Activated T-cell treated with anti-CD3 and anti-CD28 coated beads for 1 hour (primary cell): ENCODE results near the gene RGS4.

Experiments used
- DNase-seq: peaks from one replicate; pipeline ENCODE4 v3.0.0-alpha.2; 2020; ENCODE audit warnings: low read depth

Gene RGS4

DNA sequence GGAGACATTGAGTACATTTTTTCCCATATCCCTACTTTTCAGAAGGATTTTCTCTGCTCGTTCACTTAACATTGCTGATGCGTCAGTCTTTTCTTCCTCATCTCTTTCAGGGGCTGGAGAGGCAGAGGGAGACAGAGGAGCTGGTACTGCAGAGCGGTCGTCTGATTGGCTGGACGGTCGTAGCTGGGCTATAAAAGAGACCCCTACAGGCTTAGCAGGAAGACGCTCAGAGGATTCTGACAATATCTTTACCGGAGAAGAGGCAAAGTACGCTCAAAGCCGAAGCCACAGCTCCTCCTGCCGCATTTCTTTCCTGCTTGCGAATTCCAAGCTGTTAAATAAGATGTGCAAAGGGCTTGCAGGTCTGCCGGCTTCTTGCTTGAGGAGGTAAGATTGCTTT lies at the start of gene RGS4:
Gene RGS4 (plus strand): TSS at position 220 of the 400 bp plus-strand sequence. CDS start 124 bp downstream, at position 344.
- no peak for DNase-seq

DNA sequence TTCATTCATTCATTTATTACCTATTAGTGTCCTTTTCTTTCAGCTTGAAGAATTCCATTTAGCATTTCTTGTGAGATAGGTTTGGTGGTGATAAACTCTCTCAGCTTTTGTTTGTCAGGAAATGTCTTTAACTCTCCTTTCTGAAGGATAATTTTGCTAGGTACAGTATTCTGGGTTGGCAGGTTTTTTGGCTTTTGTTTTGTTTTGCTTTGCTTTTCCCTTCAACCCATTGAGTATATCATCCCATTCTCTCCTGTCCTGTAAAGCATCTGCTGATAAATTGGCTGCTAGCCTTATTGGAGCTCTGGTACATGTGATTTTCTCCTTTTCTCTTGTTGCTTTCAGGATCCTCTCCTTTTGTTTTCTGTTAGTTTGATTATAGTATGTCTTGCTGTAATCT lies 47.0 kb upstream of the RGS4 start:
- DNase-seq = no peak

DNA sequence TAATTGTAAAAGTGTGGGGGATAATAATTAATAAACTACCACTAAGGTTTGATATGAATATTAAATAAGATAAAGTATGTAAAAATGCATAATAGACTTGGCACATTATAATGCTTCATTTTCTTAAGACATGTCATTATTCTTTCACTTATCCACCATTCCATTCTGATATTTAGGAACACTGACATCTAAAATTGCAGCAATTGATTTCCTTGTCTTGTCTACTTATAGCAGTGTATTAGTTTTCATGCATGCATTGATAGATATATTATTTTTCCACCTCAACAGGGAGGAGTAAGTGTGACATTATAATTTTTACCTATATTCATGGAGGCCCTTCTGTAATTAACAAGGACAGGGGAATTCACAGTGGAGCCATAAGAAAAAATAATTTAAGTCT lies 41.6 kb upstream of the RGS4 start:
- no peak for DNase-seq

DNA sequence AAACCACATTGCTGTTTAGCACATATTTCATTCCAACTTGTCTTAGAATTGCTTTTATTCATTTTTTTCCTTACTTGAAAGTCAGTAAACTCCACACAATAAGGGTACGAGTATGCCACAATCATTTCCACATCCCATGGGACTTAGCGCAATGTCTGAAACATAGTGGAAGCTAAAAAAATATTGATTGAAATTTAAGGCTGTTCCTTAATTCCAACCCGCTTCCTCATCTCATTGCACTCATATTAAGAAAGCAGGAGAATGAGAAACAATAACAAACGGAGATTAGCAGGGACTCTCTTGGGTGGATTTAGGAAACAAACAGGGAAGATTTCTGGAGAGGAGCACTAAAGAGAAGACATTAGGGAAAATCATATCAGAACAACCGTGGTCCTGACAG lies 39.3 kb upstream of the RGS4 start:
- no peak for DNase-seq

DNA sequence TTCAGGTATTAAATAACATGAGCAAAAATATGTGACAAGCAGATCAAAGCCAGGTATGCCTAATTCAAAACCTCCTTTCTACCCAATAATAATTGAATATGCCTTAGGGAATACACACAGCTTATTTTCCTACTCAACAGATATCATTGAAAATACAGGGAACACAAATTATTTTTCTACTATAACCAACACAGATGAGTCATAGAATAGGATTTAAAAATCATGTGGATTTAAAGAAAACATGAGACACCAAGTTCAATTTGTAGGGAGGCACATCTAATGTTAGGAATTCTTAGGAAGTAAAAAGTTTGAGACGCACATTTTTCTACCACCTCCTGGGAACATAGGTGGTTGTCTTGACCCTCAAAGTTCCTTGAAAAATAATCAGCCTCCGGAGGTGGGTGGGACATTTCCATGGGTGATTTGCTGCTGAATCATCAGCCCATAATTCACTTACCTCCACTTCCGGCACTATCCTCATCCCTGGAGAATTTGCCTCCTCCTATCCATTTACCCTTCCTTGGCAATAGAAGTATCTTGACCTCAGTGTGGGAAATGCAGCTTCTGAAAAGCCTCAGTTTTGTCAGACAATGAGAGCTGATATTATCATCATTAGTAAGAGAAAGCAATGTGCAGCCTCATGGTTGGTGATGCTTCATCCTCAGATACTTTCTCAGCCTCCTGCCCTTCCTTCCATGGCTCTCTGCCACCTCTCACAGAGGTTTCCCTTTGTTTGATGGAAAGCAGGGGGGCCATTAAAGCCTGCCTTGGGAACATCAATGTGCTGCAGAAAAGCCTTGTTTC lies 33.5 kb upstream of the RGS4 start:
- no peak for DNase-seq

DNA sequence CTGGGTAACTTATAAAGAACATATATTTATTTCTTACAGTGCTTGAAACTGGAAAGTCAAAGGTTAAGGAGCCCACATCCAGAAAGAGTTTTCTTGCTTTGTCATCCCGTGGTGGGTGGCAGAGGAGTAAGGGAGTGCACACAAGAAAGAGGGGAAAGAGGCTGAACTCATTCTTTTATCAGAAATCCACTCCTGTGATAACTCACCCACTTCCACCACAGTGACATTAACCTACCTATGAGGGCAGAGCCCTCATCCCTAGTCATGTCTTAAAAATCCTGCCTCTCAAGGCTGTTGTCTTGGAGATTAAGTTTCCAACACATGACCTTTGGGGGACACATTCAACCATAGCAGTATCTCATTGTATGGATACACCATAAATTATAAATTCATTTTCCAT lies 32.5 kb upstream of the RGS4 start:
- no peak for DNase-seq

DNA sequence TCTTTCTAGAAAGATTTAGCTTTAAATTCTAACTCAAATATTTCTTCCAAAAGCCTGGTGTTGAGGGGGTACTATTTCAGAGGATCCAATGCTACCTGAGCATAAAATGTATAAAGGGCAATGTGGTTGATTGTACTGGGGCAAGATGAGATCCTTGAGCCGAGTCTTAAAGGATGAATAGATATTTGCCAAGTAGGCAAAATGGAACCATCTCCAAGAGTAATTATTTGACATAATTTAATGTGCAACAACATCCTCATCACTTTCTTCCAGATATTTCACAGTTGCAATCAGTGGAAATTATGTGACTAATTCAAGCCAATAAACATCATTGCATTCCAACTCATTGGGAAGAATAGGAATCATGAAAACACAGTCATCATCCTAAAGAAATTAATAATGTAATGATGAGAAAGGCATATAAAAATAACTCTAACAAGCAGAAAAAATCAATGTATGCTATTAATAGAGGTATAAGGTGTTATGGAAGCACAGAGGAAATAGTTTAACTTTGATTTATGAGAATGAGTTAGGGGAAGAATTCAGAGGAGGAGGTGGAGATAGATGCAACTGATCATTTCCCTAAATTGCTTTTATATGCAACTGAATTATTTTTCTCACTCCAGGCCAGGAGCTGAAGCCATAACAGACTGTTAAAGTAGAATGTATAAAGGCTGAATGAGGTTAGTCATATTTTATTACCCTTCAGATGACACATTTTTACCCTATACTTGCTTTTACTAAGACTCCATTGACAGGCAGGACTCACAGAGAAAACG lies 30.0 kb upstream of the RGS4 start:
- no peak for DNase-seq

DNA sequence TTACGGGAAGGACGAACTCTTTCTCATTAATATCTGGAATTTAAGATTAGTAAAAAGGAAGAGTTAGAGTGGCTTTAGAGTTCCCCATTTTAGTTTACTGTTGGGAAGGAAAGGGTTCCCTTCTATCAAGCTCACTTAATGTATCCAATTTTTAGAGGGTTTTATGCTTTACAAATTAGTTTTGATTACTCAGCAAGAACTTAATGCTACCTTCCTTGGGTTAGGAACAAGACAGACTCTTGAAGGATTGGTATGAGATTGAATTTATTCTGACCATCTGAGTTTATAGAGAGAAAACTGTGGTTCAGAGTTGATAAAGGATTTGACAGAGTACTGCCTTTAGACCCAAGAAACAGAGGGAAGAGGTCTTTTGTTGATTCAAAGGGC lies 29.5 kb upstream of the RGS4 start:
- no peak for DNase-seq

DNA sequence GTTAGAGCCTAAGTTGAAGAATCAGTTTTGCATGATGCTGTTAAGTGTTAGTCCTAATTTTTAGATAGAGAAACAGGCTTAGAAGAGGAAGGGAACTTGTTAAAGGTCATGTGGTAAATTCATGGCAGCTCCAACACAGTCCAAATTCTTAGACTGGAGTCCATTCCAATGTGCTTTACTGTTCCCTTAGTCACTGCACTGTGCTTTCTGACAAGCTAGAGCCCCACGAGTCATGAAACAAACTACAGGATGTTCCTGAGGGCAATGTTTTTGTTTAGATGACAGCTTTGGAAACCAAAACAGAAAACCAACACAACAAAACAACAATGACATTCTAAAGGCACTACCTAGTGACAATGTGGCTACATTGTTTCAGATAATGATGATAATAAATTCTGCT lies 23.1 kb upstream of the RGS4 start:
- no peak for DNase-seq

DNA sequence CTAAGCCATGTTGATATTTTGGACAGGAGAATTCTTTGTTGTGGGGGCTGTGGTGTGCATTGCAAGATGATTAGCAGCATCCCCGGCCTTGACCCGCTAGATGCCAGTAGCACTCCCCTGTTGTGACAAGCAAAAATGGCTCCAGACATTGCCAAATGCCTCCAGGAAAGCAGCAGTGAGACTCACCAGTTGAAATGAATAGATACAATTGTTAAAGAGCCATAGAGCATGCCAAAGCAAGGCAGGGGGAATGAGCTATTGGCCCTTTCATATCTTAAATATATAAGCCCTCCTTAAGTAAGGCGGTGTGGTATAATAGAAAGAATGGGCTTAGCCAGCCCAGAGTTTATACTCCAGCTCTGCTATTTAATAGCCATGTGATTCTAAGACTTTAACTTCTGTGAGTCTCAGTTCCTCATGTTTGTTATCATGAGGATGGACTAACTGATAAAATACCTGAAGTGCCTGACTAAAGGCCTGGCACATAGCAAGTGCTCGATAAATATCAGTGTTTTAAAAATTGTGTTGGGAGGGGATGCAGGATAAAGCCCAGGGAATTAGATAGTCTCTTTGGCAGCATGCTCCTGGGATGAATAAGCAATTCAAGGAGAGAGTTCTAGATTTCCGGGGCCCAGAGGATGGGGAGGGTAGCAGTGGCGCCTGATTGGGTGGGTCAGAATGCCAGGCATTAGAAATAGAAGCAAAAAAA lies 21.1 kb upstream of the RGS4 start:
- DNase-seq = no peak

DNA sequence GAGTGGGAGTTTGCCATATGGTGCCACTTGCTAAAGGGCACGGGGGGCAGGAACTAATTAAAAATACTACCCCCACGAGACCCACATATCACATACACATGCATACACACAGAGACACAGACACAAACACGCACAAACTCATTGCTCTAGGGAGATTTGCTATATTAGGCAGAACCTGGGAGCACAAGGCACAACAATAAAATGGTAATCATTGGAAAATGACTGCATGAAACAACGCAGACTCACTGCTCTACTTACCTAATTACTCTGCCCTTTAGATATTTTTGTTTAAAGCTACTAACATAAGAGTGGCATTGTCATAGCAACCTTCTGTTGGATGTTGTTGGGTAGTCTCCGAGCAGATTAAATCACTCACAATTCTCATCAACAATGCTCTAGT lies 20.3 kb upstream of the RGS4 start:
- DNase-seq = no peak

DNA sequence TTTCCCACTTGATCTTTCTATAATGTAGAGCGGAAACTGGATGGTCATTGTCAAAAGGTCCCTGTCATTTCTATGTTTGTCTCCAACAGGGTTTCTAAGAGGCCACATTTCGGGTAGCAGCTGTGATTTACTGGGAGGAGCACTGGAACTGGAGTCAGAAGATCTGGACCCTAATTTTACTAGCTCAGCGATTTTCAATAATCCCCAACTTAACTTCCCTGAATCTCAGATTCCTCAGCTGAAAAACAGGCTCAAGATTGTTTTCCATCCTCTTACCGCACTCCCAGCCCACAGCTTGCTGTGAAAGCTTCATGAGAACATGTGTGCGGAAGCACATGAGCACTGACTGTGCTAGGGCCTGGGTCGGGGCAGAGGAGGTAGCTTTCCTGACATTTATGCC lies 19.9 kb upstream of the RGS4 start:
- DNase-seq = no peak

DNA sequence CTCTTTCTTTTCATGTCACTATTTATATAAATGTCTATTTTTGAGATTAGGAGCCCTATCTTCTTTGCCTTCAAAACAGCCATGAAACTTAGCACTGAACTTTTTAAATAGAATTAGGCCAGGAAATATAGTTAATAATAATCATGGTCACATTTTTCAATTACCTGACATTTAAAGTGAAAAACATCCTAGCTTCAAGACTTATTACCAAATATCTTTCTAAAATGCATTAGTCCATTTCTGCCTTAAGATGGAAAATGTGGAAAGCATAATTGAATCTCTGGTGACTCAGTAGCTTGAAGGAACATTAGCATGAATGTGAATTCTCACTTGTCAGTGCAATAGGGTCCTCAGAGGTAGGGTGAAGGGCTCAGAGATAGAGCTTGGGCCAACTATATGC lies 18.7 kb upstream of the RGS4 start:
- no peak for DNase-seq

DNA sequence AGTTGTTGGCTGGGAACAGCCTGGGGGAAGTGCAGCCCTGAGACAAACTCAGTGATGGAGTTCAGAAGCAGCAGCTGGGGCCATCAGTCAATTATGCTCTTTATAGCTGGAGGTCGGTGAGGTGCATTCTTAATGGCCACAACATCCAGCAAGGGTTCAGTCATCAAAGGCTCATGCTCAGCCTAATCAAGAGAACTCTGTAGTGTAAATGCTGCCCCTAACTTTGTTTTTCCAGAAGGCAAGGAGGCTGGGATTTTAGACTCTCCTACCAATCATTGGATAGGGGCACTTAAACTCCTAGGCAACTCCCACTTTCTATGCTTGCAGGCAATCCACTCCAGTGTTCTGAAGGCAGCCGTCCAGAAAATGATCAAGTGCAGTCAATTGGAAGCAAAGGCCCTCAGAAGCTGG lies 15.0 kb upstream of the RGS4 start:
- no peak for DNase-seq

DNA sequence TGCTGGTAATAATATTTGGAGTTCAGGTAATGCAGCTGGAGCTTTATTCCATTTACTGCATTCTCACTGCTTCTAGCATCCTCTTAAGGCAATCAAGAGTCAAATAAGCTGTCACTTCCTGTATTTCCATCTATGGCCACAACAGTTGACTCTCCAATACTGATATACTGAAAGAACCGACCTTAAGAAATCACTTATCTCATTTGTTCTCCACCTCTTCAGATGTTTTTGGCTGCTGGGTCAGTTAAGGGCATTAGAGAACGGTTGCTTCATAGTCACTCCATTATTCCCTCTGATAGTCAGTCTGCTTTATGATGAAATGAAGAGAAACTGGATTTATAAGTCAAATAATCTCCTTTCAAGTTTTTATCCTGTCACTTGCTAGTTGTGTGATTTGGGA lies 14.2 kb upstream of the RGS4 start:
- DNase-seq = no peak

DNA sequence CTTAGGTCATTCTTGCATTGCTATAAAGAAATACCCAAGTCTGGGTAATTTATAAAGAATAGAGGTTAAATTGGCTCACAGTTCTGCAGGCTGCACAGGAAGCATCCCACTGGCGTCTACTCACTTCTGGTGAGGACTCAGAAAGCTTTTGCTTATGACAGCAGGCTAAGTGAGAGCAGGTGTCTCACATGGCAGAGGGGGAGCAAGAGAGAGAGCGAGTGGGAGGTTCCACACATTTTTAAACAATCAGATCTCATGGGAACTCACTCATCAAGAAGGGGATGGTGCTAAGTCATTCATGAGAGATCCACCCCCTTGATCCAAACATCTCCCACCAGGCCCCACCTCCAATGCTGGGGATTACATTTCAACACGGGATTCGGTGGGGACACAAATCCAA lies 13.6 kb upstream of the RGS4 start:
- DNase-seq = no peak

DNA sequence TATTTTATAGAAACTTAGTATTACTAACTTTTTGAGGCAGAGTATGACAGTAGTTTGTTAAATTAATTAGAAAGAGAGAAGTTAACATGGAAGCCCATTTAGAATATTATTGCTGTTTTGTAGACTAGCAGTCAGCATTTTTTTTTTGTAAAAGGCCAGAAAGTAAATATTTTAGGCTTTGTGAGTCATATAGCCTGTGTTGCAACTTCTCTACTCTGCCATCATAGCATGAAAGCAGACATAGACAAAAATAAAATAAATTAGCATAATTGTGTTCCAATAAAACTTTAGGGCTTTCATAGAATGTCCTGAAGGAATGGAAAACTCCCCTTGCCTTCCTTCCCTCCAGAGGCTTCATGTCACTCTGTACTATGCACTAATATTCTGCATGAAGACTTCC lies 12.3 kb upstream of the RGS4 start:
- no peak for DNase-seq

DNA sequence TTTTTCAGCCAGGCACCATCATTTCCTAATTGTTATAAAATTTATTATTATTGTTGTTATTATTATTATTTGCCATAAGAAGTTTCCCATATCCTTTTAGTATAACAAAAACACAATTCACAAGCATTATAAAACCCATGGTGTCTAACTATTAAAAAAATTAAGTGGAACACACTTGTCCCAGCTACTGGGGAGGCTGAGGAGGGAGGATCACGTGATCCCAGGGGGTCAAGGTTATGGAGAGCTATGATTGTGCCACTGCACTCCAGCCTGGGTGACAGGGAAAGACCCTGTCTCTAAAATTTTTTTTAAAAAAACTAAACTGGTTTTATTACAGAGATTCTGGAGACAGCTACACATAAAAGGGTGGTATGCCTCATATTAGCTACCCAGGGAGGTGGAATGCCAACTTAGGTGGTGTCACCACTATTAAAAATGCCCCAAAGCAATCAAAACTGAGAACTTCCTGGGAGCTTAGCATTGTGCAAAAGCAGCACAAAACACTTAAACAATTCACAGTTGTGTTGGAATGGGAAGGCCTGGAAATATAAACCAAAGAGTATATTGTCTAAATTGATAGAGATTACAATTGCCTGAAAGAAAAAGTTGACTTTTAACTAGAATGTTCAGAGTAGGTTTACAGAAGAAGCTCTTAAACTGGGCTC lies 8.7 kb upstream of the RGS4 start:
- DNase-seq = no peak

DNA sequence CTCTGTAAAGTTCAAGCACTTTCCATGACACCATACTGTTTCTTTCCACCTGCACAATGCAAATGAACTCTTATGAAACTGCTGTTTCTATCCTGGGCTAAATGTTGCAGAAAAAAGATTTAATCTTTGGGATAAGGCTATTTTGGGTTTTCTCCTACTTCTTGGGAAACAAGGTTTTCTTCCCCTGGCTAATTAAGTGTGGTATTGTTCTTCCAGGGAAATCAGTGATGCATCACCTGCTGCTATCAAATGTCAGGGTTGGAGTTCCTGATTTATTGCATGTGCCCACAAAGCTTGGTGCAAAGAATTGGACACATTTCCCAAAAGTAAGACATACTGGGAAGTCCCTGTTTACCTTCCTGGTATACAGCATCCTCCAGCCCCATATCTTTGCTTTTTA lies 6.0 kb upstream of the RGS4 start:
- DNase-seq = no peak

DNA sequence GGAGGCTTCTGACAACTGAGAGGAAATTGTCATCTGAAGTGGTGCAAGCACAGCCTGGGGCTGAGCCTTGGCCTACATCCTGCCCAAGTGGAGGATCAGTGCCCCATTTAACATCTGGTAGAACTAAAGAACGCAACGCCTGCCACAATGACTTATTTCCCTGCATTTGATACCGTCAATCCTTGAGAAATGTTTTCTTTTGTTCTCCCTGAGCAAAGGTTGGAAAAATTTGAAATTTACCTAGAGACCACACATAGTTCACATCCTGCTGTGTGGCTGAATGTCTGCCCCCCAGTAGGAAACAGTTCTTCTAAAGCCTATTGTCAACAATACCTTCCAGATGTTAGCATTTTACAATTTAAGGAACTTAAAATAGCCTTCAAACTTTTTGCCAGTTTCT lies 5.6 kb upstream of the RGS4 start:
- no peak for DNase-seq

DNA sequence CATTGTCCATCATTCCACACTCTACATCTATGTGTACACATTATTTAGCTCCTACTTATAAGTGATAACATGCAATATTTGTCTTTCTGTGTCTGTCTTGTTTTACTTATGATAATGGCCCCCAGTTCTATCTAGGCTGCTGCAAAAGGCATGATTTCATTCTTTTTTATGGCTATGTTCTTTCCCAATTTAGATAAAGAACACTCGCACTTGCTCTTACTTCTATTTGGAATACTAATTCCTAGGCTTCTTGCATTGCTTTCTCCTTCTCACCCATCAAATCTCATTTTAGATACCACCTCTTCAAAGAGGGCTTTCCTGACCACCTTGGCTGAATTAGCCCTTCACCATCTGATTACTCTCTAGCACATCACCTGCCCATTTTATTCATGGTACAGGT lies 3.0 kb upstream of the RGS4 start:
- no peak for DNase-seq

DNA sequence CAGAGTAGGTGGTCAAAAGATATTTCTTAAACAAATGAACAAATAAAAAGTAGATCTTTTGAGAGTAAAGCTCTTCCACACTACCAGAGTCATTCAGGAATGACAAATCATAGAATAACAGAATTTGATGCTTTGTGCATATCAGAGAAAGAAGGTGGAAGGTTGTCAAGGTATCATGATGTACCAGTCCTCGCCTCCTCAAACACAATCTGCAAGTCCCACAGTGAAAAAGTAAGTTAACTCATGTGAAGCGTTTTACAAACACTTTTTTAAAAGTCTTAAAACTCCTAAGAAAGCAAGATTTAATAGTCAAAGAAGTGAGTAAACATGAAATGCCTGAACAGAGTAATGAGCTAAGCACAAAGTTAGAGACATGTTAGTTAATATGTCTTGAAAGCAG lies 2.5 kb upstream of the RGS4 start:
- no peak for DNase-seq

DNA sequence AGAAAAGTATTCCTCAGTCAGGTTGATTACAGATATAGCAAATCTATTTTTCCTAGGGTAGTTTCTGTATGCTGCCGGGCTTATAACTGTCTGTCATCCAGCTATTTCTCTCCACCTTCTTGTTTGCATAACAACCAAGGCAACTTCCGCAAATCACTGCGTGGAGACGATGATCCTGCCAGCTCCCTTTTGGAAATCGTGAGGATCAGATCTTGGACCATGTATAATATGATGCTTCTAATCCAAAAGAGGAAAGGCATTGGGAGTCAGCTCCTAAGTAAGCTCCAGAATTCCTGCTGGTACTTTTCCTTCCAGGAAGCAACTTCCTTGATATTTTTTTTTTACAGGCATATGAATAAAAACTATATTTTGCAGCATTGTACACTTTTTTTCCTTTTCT lies 445 bp upstream of the RGS4 start:
- no peak for DNase-seq
